Activated CD8-positive, alpha-beta memory T cell treated with anti-CD3 and anti-CD28 coated beads, Interleukin-2, amount 10 ng/mL, durations not matched to agents 7 days and 5 days (primary cell): ENCODE results near the gene PLEKHG3. TPM values are rescaled to one million over a fixed set of nuclear protein-coding genes. Genes with fewer than 3 reads are reported as not detected.

Source experiments
- ATAC-seq: fragments of 150-1000 bp; cut with Tn5 transposase; one replicate; pipeline ENCODE4 v1.10.0; 2021; ENCODE audit warnings: moderate library complexity
- CTCF ChIA-PET: fragments of 350-600 bp; sonication (Branson Sonifier 250); formaldehyde crosslinking; loops from one replicate; lab custom pipeline; 2021; ENCODE audit warnings: antibody characterized with exemption; lab: Charles Lee
- DNase-seq: peaks from one replicate; pipeline ENCODE4 v3.0.0-alpha.2; 2020
- H3K27ac Mint-ChIP-seq: one replicate; pipeline ENCODE4 v1.8.0; 2021; ENCODE audit warnings: mild to moderate bottlenecking, mixed read lengths
- H3K27me3 Mint-ChIP-seq: one replicate; pipeline ENCODE4 v1.8.0; 2021; ENCODE audit warnings: mixed read lengths
- H3K36me3 Mint-ChIP-seq: one replicate; pipeline ENCODE4 v1.8.0; 2021; ENCODE audit warnings: mild to moderate bottlenecking, mixed read lengths
- H3K4me1 Mint-ChIP-seq: one replicate; pipeline ENCODE4 v1.8.0; 2021; ENCODE audit warnings: mixed read lengths
- H3K4me3 Mint-ChIP-seq: one replicate; pipeline ENCODE4 v1.8.0; 2021; ENCODE audit warnings: mild to moderate bottlenecking, moderate library complexity, mixed read lengths
- H3K9me3 Mint-ChIP-seq: one replicate; pipeline ENCODE4 v1.8.0; 2022; ENCODE audit warnings: low read depth, mixed read lengths
- total RNA-seq, 2 experiments: library from RNA; stranded (reverse); gene quantifications; one replicate each; pipeline ENCODE4 v1.2.3, GENCODE V29; 2021

PLEKHG3 gene
- total RNA-seq, 2 experiments from 2014 or later: 11.9 to 28.2 TPM

DNA sequence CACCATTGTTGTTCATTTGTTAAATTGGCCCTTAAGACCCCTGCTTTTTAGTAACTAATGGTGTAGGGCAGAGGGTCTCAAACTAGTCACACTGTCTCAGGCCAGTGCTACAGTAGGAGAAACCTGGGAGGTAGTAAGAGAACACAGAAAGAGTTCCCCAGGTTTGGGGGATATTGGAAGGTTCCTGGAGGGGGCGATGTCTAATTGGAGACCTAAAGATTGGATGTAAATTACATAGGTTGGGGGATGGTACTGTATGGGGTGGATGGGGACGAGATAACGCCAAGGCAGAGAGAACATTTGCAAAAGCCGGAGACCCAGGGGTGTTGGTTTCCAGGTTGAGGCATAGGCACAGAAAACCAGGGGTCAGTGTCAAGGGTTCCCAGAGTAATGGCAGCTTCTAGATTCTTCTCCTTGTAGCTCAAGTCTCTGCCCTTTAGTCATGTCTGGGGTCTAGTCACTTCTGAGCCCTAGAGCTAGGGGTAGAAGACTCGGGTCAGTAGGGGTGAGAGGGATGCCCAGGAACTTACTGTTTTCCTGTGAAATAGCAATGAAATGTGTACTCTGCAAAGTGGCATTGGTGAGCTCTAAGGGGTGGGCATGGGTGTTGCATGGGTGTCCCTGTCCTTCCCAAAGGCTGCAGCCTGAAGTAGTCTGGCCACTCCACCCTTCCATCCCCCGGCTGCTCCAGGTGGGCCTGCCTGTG is 21.8 kb downstream of the PLEKHG3 start:
- H3K9me3 Mint-ChIP-seq: no peaks in the 10 kb centered on the region
- no peak overlapping the region for H3K4me3 Mint-ChIP-seq
- ATAC-seq (no peak), DNase-seq (no peak)
- CTCF ChIA-PET: interaction anchor here (0.8 kb wide), 1 partner anchor 36 kb away, joined by 3 read pairs; no protein-coding TSS in a partner anchor
- H3K27me3 Mint-ChIP-seq: no peaks in the 10 kb centered on the region
- H3K27ac Mint-ChIP-seq: peak overlapping the region; percentile 39
- H3K36me3 Mint-ChIP-seq: peaks cover 3% of the 10 kb centered on the region
- H3K4me1 Mint-ChIP-seq: peaks cover 77% of the 10 kb centered on the region

GRCh38 chr14:64726585-64726890 is 22.3 kb downstream of the PLEKHG3 start:
- no peaks in the 10 kb centered on the region for H3K9me3 Mint-ChIP-seq
- H3K4me1 Mint-ChIP-seq: peaks cover 73% of the 10 kb centered on the region
- ATAC-seq (no peak), DNase-seq (no peak)
- H3K36me3 Mint-ChIP-seq: peaks cover 5% of the 10 kb centered on the region
- H3K4me3 Mint-ChIP-seq: no peak overlapping the region
- H3K27ac Mint-ChIP-seq: peak overlapping the region; percentile 39
- H3K27me3 Mint-ChIP-seq: no peaks in the 10 kb centered on the region
- CTCF ChIA-PET: interaction anchor here (0.8 kb wide), 1 partner anchor 36 kb away, joined by 3 read pairs; no protein-coding TSS in a partner anchor

- no peak overlapping the region for H3K27ac Mint-ChIP-seq
- CTCF ChIA-PET: interaction anchor here (1.6 kb wide), 1 partner anchor 28 kb away, joined by 4 read pairs; no protein-coding TSS in a partner anchor
- no peaks in the 10 kb centered on the region for H3K9me3 Mint-ChIP-seq
- no peak overlapping the region for H3K4me3 Mint-ChIP-seq
- no peak for ATAC-seq
- peaks cover 5% of the 10 kb centered on the region for H3K36me3 Mint-ChIP-seq
- no peaks in the 10 kb centered on the region for H3K27me3 Mint-ChIP-seq
- H3K4me1 Mint-ChIP-seq: peaks cover 64% of the 10 kb centered on the region
- no peak for DNase-seq
Measured at GRCh38 chr14:64727551-64728071, 23.4 kb downstream of the PLEKHG3 start.

DNA sequence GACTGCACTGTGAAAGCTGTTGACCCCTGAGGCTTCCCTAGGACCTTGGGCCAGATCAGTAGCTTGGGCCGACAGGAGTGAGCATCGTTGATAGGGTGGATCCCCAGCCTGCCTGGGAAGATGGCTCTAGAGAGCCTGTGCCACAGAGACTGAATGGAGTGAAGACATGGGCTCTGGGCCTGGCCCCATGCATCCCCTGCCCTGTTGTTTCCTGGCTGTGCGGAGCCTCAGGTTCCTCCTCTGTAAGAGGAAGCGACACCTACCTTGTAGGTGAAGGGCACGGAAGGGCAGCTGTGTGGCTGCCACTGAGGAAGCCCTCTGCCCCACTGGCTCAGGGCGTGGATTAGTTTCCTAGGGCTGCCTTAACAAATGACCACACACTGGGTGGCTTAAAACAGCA is 23.9 kb downstream of the PLEKHG3 start:
- peaks cover 59% of the 10 kb centered on the region for H3K4me1 Mint-ChIP-seq

DNA sequence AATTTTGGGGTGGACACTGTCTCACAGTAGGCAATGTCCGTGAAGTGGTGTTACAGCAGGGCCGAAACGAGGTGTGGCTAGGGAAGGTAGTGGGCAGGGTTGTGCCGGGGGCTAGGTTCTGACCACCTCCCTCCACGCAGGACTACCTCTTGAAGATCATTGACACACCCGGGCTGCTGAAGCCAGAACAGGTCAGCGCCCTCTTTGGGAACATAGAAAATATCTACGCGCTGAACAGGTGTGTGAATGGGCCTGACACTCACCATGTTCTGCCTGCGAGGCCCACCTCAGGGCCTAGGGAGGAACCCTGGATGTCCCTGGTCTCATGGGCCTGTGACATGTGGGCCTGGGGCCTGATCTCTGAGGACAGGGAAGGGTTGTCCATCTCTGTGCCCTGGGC is 24.6 kb downstream of the PLEKHG3 start:
- no peak overlapping the region for H3K4me3 Mint-ChIP-seq
- H3K9me3 Mint-ChIP-seq: no peaks in the 10 kb centered on the region
- peaks cover 58% of the 10 kb centered on the region for H3K4me1 Mint-ChIP-seq
- peaks cover 7% of the 10 kb centered on the region for H3K36me3 Mint-ChIP-seq
- ATAC-seq (no peak), DNase-seq (no peak)
- CTCF ChIA-PET: interaction anchor here (1.6 kb wide), 1 partner anchor 26 kb away, joined by 4 read pairs; no protein-coding TSS in a partner anchor
- H3K27ac Mint-ChIP-seq: no peak overlapping the region
- H3K27me3 Mint-ChIP-seq: no peaks in the 10 kb centered on the region

More for the DNA sequence above, 23.9 kb downstream of the PLEKHG3 start:
- peaks cover 5% of the 10 kb centered on the region for H3K36me3 Mint-ChIP-seq
- CTCF ChIA-PET: interaction anchor here (1.6 kb wide), 1 partner anchor 27 kb away, joined by 4 read pairs; no protein-coding TSS in a partner anchor
- DNase-seq (no peak), ATAC-seq (no peak)
- no peaks in the 10 kb centered on the region for H3K27me3 Mint-ChIP-seq
- H3K9me3 Mint-ChIP-seq: no peaks in the 10 kb centered on the region
- no peak overlapping the region for H3K4me3 Mint-ChIP-seq
- H3K27ac Mint-ChIP-seq: no peak overlapping the region

- DNase-seq: no peak
- Mint-ChIP-seq H3K36me3 (peaks cover 4% of the 10 kb centered on the region), H3K4me3 (no peak overlapping the region), H3K27ac (peak overlapping the region; percentile 53), H3K9me3 (no peaks in the 10 kb centered on the region), H3K4me1 (peaks cover 57% of the 10 kb centered on the region), H3K27me3 (no peaks in the 10 kb centered on the region)
- CTCF ChIA-PET: interaction anchor here (1.7 kb wide), 1 partner anchor 35 kb away, joined by 4 read pairs; no protein-coding TSS in a partner anchor
- ATAC-seq: peak; percentile 32
Measured at GRCh38 chr14:64729386-64730060, 25.3 kb downstream of the PLEKHG3 start.

DNA sequence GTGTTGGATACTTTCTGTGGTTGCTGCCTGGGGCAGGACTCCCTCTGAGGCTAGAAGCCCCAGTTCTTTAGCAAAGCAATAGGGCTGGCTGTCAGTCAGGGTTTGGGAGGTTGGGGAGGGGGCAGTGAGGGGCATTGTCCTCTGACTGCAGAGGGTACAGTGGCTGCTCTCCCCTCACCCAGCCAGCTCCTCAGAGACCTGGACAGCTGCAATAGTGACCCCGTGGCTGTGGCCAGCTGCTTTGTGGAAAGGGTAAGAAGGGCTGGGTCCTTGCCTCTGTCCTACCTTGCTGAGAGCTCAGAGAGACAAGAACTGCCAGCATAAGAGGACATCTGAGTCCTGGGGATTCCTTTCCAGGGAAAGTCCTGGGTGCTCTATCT is 25.8 kb downstream of the PLEKHG3 start:
- no peak for DNase-seq
- Mint-ChIP-seq H3K4me1 (peaks cover 56% of the 10 kb centered on the region), H3K27ac (no peak overlapping the region), H3K27me3 (no peaks in the 10 kb centered on the region), H3K36me3 (peaks cover 4% of the 10 kb centered on the region), H3K9me3 (no peaks in the 10 kb centered on the region), H3K4me3 (no peak overlapping the region)
- CTCF ChIA-PET: interaction anchor here (1.7 kb wide), 1 partner anchor 35 kb away, joined by 4 read pairs; no protein-coding TSS in a partner anchor
- no peak for ATAC-seq

DNA sequence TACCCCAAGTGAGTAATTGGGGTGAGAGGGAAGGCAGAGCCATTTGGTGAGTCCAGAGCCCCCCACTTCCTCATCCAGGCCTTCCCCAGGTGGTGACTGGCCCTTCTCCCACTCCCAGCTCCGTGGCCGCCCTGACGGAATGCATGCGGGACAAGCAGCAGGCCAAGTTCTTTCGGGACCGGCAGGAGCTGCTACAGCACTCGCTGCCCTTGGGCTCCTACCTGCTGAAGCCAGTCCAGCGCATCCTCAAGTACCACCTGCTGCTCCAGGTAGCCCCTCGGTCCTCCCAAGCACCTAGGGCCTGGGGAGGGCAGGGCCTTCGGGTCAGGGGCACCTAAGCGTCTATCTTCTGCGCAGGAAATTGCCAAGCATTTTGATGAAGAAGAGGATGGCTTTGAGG is 26.5 kb downstream of the PLEKHG3 start:
- Mint-ChIP-seq H3K4me1 (peaks cover 58% of the 10 kb centered on the region), H3K9me3 (no peaks in the 10 kb centered on the region), H3K27ac (no peak overlapping the region), H3K27me3 (no peaks in the 10 kb centered on the region), H3K4me3 (no peak overlapping the region), H3K36me3 (peaks cover 4% of the 10 kb centered on the region)
- no peak for ATAC-seq
- CTCF ChIA-PET: interaction anchor here (1.7 kb wide), 1 partner anchor 34 kb away, joined by 4 read pairs; no protein-coding TSS in a partner anchor
- DNase-seq: no peak

- H3K27ac Mint-ChIP-seq: no peak overlapping the region
Measured at GRCh38 chr14:64731141-64731581, 26.9 kb downstream of the PLEKHG3 start.

GRCh38 chr14:64732066-64732465 is 27.8 kb downstream of the PLEKHG3 start:
- Mint-ChIP-seq H3K4me3 (no peak overlapping the region), H3K9me3 (no peaks in the 10 kb centered on the region), H3K27me3 (no peaks in the 10 kb centered on the region), H3K4me1 (peaks cover 47% of the 10 kb centered on the region), H3K36me3 (peaks cover 4% of the 10 kb centered on the region), H3K27ac (no peak overlapping the region)
- ATAC-seq (no peak), DNase-seq (no peak)
- CTCF ChIA-PET: no interaction called here

More at GRCh38 chr14:64731141-64731581, 26.9 kb downstream of the PLEKHG3 start:
- Mint-ChIP-seq H3K4me1 (peaks cover 53% of the 10 kb centered on the region), H3K4me3 (no peak overlapping the region), H3K9me3 (no peaks in the 10 kb centered on the region), H3K36me3 (peaks cover 4% of the 10 kb centered on the region), H3K27me3 (no peaks in the 10 kb centered on the region)
- ATAC-seq (no peak), DNase-seq (no peak)
- CTCF ChIA-PET: interaction anchor here (1.7 kb wide), 1 partner anchor 34 kb away, joined by 4 read pairs; no protein-coding TSS in a partner anchor

GRCh38 chr14:64732536-64733120 is 28.4 kb downstream of the PLEKHG3 start:
- no peak for DNase-seq
- Mint-ChIP-seq H3K9me3 (no peaks in the 10 kb centered on the region), H3K27ac (no peak overlapping the region), H3K4me3 (no peak overlapping the region), H3K4me1 (peaks cover 45% of the 10 kb centered on the region), H3K36me3 (peaks cover 4% of the 10 kb centered on the region), H3K27me3 (no peaks in the 10 kb centered on the region)
- ATAC-seq: no peak
- CTCF ChIA-PET: no interaction called here

GRCh38 chr14:64733321-64733720 is 29.1 kb downstream of the PLEKHG3 start:
- peaks cover 4% of the 10 kb centered on the region for H3K36me3 Mint-ChIP-seq
- H3K4me1 Mint-ChIP-seq: peaks cover 39% of the 10 kb centered on the region
- no peak for DNase-seq
- ATAC-seq: no peak
- CTCF ChIA-PET: no interaction called here
- H3K27ac Mint-ChIP-seq: no peak overlapping the region
- H3K27me3 Mint-ChIP-seq: no peaks in the 10 kb centered on the region
- H3K9me3 Mint-ChIP-seq: no peaks in the 10 kb centered on the region
- H3K4me3 Mint-ChIP-seq: no peak overlapping the region

GRCh38 chr14:64733899-64734298 is 29.7 kb downstream of the PLEKHG3 start:
- CTCF ChIA-PET: interaction anchor here (0.6 to 1.4 kb wide), 5 partner anchors 28 to 64 kb away, joined by 3 to 7 read pairs (median 3); no protein-coding TSS in a partner anchor
- Mint-ChIP-seq H3K36me3 (peaks cover 4% of the 10 kb centered on the region), H3K9me3 (no peaks in the 10 kb centered on the region), H3K27ac (peak overlapping the region; percentile 79), H3K4me3 (no peak overlapping the region), H3K4me1 (peaks cover 37% of the 10 kb centered on the region), H3K27me3 (no peaks in the 10 kb centered on the region)
- ATAC-seq: no peak
- no peak for DNase-seq
